Astrocyte of the cerebellum (primary cell): ENCODE results near the gene DLK1.

Experiments used
- DNase-seq: peaks from one replicate; pipeline ENCODE4 v3.0.0-alpha.2; 2011; ENCODE audit warnings: low read depth
- H3K4me3 ChIP-seq: 2 replicates; pipeline ENCODE4 v1.5.1; 2011; ENCODE audit warnings: mild to moderate bottlenecking, low read depth, low read length, moderate library complexity
- CTCF ChIP-seq: IDR thresholded peaks from 2 replicates; pipeline ENCODE4 v1.5.1; 2012; ENCODE audit warnings: low read length, low read depth, moderate library complexity, mild to moderate bottlenecking; ENCODE audit errors: missing control alignments
- in situ Hi-C: cut with HindIII; loops from 2 replicates; pipeline ENCODE4 v1.10.0; 2017; ENCODE audit warnings: low sequenced_read_pairs

DLK1 gene

DNA sequence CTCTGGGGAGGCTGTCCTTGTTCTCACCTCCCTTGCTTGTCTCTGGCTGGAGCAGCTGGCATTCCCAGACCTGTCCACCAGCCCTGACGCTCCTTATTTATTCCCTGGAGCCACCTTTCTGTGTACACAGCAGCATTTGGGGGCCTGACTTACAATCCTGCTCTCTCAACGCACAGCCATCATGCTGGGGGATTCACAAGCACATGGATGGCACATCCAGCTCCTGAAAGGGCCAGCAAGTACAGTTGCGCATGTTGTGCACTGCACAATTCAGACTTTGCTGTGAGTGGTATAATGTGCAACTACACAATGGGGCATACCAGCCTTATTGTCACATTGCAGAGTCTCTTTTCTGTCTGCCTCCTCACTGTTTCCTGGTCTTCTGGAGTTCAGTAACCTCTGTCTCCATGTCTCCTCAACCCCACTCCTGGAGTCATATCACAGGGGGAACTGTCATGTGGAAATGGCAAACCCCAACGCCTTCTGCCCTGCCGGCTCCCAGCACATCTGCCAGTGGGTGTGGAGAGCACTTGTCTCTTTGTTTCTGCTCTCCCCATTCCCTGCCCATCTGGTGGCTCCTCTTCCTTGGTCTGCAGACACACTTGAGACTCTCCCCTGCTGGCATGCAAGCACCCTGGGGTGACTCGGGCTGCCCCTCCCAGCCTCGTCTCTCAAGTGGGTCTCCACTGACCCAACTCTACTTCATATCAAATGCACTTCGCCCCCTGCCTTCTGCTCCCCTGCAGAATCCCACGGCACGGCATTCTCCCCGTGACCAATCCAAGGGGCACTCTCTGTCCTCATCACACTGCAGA, 58.0 kb downstream of the DLK1 start:
- TF ChIP-seq CTCF: no peak
- no peak overlapping the region for H3K4me3 ChIP-seq
- in situ Hi-C loops: loop anchor here (5.0 kb wide), 1 partner anchor 68 kb away; no protein-coding TSS in a partner anchor
- DNase-seq: no peak

DNA sequence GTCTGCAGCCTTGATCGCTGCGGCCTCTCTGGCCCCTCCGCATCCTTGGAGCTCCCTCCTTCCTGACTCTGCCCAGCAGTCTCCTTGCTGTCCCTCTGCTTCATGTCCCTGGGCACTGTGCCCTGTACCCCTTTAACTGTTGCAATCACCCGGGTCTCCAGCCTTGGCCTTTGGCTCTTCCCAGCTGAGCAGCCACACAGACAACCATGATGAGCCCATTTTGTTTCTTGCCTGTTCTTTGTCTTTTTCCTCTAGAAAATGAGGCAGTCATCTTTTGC, 58.6 kb downstream of the DLK1 start:
- no peak overlapping the region for H3K4me3 ChIP-seq
- in situ Hi-C loops: loop anchor here (5.0 kb wide), 1 partner anchor 67 kb away; no protein-coding TSS in a partner anchor
- DNase-seq: no peak
- TF ChIP-seq CTCF: no peak

GRCh38 chr14:100785626-100786025, 58.9 kb downstream of the DLK1 start:
- TF ChIP-seq CTCF: no peak
- DNase-seq: no peak
- no peak overlapping the region for H3K4me3 ChIP-seq
- in situ Hi-C loops: loop anchor here (5.0 kb wide), 1 partner anchor 67 kb away; no protein-coding TSS in a partner anchor

GRCh38 chr14:100786131-100786530, 59.4 kb downstream of the DLK1 start:
- DNase-seq: no peak
- H3K4me3 ChIP-seq: no peak overlapping the region
- in situ Hi-C loops: loop anchor here (5.0 kb wide), 1 partner anchor 66 kb away; no protein-coding TSS in a partner anchor
- no peak for TF ChIP-seq CTCF

- no peak for DNase-seq
- TF ChIP-seq CTCF: no peak
- in situ Hi-C loops: loop anchor here (5.0 kb wide), 1 partner anchor 66 kb away; no protein-coding TSS in a partner anchor
- H3K4me3 ChIP-seq: no peak overlapping the region
Observed at GRCh38 chr14:100786576-100787219, 60.0 kb downstream of the DLK1 start.

DNA sequence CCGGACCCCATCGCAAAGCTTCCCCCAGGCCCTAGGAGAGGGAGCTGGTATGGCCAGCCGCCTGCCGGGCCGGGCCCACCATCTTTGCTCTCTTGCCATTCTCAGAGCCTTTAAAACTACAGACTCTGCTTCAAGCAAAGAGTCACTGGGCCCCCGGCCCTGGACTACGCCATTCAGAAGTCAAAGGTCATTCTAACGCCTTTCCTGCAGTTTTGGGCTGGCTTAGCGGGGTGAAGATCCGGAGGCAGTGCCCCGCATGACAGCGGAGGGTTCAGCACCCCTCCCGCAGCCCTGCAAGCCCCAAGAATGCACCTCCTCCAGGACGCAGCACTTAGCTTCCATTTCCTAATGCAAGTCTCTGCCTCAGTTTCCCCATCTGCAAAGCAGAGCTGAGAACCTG, 61.0 kb downstream of the DLK1 start:
- H3K4me3 ChIP-seq: no peak overlapping the region
- DNase-seq: no peak
- no peak for TF ChIP-seq CTCF
- in situ Hi-C loops: loop anchor here (5.0 kb wide), 1 partner anchor 65 kb away; no protein-coding TSS in a partner anchor
